ENCODE measurements around the gene NPIPB8. TPM values are rescaled to one million over a fixed set of nuclear protein-coding genes. Genes with fewer than 3 reads are reported as not detected.

NPIPB8 gene
- total RNA-seq, 1 experiment from 2014 or later, result not detected

Other genes with a start within 250 kb of the NPIPB8 start
- gene EIF3CL, start 234.2 kb upstream of the NPIPB8 start, total RNA-seq (2014; rRNA removed; shearing (Covaris generic)), result 276 and 428 TPM in 2 replicates
- not detected in 2 replicates for gene NPIPB7, start 165.7 kb upstream of the NPIPB8 start, total RNA-seq (2014; rRNA removed; shearing (Covaris generic))
- 50.2 and 62.7 TPM in 2 replicates for gene CLN3, start 146.0 kb upstream of the NPIPB8 start, total RNA-seq (2014; rRNA removed; shearing (Covaris generic))
- gene APOBR, start 143.4 kb upstream of the NPIPB8 start, total RNA-seq (2014; rRNA removed; shearing (Covaris generic)), result 0.10 and 0.18 TPM in 2 replicates
- gene IL27, start 131.2 kb upstream of the NPIPB8 start, total RNA-seq (2014; rRNA removed; shearing (Covaris generic)), result not detected in 2 replicates
- gene NUPR1, start 99.1 kb upstream of the NPIPB8 start, total RNA-seq (2014; rRNA removed; shearing (Covaris generic)), result 113 and 153 TPM in 2 replicates
- gene SGF29, start 84.1 kb upstream of the NPIPB8 start, total RNA-seq (2014; rRNA removed; shearing (Covaris generic)), result 14.6 and 19.3 TPM in 2 replicates
- 0.98 TPM in 1 of 2 replicates, not detected in the other for gene SULT1A2, start 41.0 kb upstream of the NPIPB8 start, total RNA-seq (2014; rRNA removed; shearing (Covaris generic))
- gene SULT1A1, start 28.0 kb upstream of the NPIPB8 start, total RNA-seq (2014; rRNA removed; shearing (Covaris generic)), result 32.2 and 38.8 TPM in 2 replicates
- 714 and 797 TPM in 2 replicates for gene EIF3C, start 73.4 kb downstream of the NPIPB8 start, total RNA-seq (2014; rRNA removed; shearing (Covaris generic))
- gene NPIPB9, start 113.7 kb downstream of the NPIPB8 start, total RNA-seq (2014; rRNA removed; shearing (Covaris generic)), result 0.41 TPM in 1 of 2 replicates, not detected in the other
- gene ATXN2L, start 184.9 kb downstream of the NPIPB8 start, total RNA-seq (2014; rRNA removed; shearing (Covaris generic)), result 44.6 and 55.1 TPM in 2 replicates
- gene TUFM, start 208.3 kb downstream of the NPIPB8 start, total RNA-seq (2014; rRNA removed; shearing (Covaris generic)), result 98.3 and 136 TPM in 2 replicates
- 26.0 and 30.9 TPM in 2 replicates for gene SH2B1, start 225.8 kb downstream of the NPIPB8 start, total RNA-seq (2014; rRNA removed; shearing (Covaris generic))
- 7.8 and 11.1 TPM in 2 replicates for gene ATP2A1, start 240.4 kb downstream of the NPIPB8 start, total RNA-seq (2014; rRNA removed; shearing (Covaris generic))

Measured in G401 (cell line).